Retinal pigment epithelial cell (primary cell): ENCODE measurements around the gene WNT8A.

Experiments
- DNase-seq: peaks from one replicate; pipeline ENCODE4 v3.0.0-alpha.2; 2010; ENCODE audit warnings: low read depth
- H3K4me3 ChIP-seq: 2 replicates; pipeline ENCODE4 v1.5.1; 2011; ENCODE audit warnings: mild to moderate bottlenecking, low read length, control low read depth, moderate library complexity
- TF ChIP-seq, protein P1 (sequence below): conservative IDR thresholded peaks from 2 replicates; pipeline ENCODE4 v1.5.1; 2011; ENCODE audit warnings: low read depth, low read length, control low read depth, inconsistent platforms

WNT8A gene

DNA sequence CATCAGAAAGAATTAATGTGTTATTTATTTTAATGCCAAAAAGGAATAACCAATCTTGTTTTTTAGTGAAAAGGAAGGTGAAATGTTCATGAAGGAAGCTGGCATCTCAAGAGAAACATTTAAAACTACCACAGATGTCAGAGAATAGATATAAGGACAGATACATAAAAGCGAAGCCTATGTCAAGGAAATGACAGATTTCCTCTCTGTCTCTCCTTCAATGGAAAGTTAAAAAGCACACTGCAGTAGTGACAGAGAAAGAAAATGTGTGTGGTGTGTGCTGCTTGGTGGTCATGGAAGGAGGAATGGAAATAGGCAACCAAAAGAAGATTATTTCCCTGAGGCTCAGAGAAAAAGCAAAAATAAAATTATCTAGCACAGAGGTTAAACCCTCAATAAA lies 9.2 kb downstream of the WNT8A start:
- no peak overlapping the region for H3K4me3 ChIP-seq
- TF ChIP-seq, protein P1, sequence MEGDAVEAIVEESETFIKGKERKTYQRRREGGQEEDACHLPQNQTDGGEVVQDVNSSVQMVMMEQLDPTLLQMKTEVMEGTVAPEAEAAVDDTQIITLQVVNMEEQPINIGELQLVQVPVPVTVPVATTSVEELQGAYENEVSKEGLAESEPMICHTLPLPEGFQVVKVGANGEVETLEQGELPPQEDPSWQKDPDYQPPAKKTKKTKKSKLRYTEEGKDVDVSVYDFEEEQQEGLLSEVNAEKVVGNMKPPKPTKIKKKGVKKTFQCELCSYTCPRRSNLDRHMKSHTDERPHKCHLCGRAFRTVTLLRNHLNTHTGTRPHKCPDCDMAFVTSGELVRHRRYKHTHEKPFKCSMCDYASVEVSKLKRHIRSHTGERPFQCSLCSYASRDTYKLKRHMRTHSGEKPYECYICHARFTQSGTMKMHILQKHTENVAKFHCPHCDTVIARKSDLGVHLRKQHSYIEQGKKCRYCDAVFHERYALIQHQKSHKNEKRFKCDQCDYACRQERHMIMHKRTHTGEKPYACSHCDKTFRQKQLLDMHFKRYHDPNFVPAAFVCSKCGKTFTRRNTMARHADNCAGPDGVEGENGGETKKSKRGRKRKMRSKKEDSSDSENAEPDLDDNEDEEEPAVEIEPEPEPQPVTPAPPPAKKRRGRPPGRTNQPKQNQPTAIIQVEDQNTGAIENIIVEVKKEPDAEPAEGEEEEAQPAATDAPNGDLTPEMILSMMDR, result no peak
- no peak for DNase-seq

DNA sequence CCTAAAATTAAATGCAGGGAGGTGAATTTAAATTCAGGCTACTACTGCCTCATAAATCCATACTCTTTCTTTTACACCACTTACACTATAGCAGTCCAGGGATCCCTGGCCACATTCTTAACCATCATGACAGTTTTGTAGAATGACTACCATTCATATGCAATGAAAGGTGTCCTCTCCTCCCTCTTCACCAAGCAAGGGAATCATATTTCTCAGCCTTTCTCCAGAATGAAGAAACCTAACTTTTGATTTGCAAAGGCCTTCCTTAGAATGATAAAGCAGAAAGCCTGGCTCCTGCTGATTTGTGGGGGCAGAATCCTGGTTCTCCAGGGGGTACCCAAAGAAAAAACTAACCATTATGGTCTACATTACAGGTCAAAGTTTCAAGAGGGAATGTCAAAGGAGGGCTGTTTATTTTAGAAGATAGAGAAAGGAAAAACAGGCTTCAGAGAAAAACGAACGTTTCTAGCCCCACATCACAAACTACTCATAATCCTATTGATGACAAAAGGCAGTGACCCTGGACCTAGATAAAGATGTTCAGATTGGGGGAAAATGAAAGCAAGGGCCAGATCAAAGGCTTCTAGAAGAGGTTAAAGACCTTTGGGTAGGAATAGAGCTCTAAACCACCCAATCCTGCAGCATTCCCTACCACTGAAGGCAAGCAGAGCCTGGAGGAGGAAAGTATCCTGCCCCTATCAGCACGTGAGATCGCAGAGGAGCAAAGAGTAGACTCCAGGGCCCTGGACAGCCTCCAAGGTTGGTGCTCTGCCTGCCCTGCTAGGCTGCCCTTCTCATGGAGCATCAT lies 11.5 kb downstream of the WNT8A start:
- no peak overlapping the region for H3K4me3 ChIP-seq
- no peak for DNase-seq
- TF ChIP-seq, protein P1, result no peak

DNA sequence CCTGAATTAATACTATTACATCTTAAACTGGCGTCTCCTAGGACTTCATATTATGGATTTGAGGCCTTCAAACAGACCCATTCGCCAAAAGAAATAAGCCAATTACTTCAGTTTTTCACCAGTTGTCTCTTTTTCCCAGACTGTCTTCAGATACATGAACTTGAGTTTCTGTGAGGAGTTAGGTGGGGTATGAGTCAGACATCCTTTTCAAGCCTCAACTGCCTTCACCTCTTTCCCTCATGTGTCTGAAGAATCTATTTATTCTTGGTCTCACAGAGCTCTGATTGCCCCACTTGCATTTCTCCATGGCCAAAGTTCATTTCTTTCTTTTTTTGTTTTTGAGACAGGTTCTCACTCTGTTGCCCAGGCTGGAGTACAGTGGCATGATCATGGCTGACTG lies 12.5 kb downstream of the WNT8A start:
- DNase-seq, result no peak
- TF ChIP-seq, protein P1, result no peak
- H3K4me3 ChIP-seq, result no peak overlapping the region

DNA sequence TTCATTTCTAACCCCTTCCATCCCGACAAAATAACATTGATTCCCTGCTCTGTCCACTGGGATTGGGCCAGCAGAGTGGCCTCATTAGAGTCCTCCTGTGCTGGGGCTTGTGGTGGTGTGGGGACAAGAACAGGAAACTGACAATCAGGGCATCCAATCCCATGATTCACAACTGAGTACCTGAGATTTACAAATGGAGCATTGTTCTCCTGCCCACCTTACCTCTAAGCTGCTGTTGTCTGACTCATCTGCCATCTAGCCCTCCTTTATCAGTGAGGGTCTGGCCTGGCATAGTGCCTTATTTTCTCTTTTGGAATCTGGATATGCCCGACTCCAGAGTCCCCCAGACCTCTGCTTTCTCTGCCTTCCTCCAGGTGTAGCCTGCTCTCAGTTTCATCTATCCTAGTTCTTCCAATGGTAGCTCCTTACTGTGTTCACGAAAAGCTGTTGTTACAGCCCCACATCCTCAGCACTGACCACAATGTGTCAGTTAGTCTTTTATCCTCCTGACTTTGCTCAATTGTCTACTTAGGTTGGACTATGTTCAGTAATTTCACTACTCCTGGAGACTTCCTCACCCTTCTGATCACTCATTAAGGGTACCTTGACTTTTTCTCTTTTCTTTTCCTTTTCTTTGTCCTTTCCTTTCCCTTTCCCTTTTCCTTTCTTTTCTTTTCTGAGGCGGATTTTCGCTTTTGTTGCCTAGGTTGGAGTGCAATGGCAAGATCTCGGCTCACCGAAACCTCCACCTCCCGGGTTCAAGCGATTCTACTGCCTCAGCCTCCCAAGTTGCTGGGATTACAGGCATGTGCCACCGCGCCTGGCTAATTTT lies 13.4 kb downstream of the WNT8A start:
- no peak overlapping the region for H3K4me3 ChIP-seq
- TF ChIP-seq, protein P1, result no peak
- DNase-seq, result no peak

DNA sequence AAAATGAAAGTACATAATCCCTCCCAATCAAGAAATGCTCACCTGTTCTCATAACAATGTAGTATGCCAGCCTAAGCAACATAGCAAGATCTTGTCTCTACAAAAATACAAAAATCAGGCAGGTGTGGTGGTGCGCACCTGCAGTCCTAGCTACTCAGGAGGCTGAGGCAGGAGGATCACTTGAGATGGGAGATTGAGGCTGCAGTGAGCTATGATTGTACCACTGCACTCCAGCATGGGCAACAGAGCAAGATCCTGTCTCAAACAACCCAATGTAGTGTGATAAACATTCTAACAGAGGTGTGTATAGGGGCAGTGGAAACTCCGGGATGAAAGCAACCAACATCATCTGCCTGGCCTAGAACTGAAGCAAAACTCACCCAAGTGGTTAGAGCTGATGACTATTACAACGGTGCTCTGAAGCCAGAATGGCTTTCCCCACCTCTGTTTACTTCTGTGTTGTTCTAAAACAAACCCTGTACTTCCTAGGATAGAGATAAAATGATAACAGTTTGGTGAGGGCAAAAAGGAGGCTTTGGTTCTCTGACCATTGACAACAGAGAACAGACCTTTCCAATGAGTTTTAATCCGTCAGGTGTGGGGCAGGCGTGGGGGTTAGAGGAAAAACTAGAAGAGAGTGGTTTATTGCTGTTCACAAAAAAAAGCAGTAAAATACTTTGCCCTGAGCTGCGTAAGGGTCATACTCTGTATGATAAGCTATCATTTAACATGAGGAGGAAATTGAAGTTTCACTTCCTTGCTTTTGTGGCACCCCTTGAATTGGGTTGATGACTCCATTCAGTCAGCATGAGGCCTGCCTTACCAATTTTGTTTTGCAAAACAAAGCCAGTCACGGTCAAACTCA lies 18.9 kb downstream of the WNT8A start:
- no peak for DNase-seq
- TF ChIP-seq, protein P1, result no peak
- H3K4me3 ChIP-seq, result no peak overlapping the region

DNA sequence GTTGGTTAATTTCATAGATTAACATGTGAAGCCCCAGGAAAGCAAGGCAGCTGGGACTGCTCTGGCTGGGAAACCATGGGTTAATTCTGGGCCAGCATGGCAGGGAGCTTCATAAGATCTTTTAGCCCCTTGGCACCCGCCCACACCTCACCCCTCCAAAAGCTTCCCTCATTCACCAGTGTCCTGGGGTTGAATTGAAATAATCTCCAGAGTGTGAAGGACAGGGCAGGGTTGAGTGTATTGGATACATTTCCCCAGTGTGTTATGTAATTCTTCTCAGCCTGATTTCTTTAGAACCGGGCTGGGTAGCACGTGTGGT lies 19.4 kb downstream of the WNT8A start:
- TF ChIP-seq, protein P1, result no peak
- no peak overlapping the region for H3K4me3 ChIP-seq
- DNase-seq, result no peak
